Thymus (tissue), 14 donors: ENCODE results near the gene HECW1. TPM values are rescaled to one million over a fixed set of nuclear protein-coding genes. Genes with fewer than 3 reads are reported as not detected.
A peak's percentile ranks its signal among the peaks of the same experiment; 100 is the strongest.
"Not testable (repeated sequence)": the region's sequence is repeated elsewhere in the genome, so short reads cannot be mapped to it uniquely, and the experiment has no call there.

Experiments used
- DNase-seq, 9 donors: peaks; one replicate each; pipeline ENCODE4 v3.0.0-alpha.2; 2013; ENCODE audit warnings: low spot score in 9 of 9, low read depth in 6 of 9, missing footprints in 1 of 9
- H3K27ac ChIP-seq, 2 donors: one replicate each; pipeline ENCODE4 v1.5.1; 2013; ENCODE audit warnings: control low read depth in 1 of 2, low read depth in 1 of 2, low read length in 1 of 2, mild to moderate bottlenecking in 1 of 2, moderate library complexity in 1 of 2
- H3K27me3 ChIP-seq, 2 donors: one replicate each; pipeline ENCODE4 v1.5.1; 2013; ENCODE audit warnings: low read length in 1 of 2; ENCODE audit not compliant: control insufficient read depth in 2 of 2, insufficient read depth in 1 of 2
- H3K36me3 ChIP-seq, 2 donors: one replicate each; pipeline ENCODE4 v1.5.1; 2013; ENCODE audit warnings: low read length in 1 of 2, mild to moderate bottlenecking in 1 of 2, moderate library complexity in 1 of 2; ENCODE audit not compliant: control insufficient read depth in 2 of 2, insufficient read depth in 2 of 2
- H3K4me1 ChIP-seq, 2 donors: one replicate each; pipeline ENCODE4 v1.5.1; 2013; ENCODE audit warnings: low read length in 2 of 2; ENCODE audit not compliant: control insufficient read depth in 2 of 2, insufficient read depth in 2 of 2
- H3K4me3 ChIP-seq, 2 donors: one replicate each; pipeline ENCODE4 v1.5.1; 2013; ENCODE audit warnings: low read length in 2 of 2, control low read depth in 1 of 2, mild to moderate bottlenecking in 1 of 2
- H3K9me3 ChIP-seq, 2 donors: one replicate each; pipeline ENCODE4 v1.5.1; 2013; ENCODE audit warnings: low read length in 1 of 2, mild to moderate bottlenecking in 1 of 2; ENCODE audit not compliant: control insufficient read depth in 2 of 2, insufficient read depth in 1 of 2
- WGBS: extraction: QIAGEN DNeasy Blood & Tissue Kit; methylation state at CpG from one replicate; pipeline ENCODE4 v1.1.7; 2013; 5-methylcytosine and 5-hydroxymethylcytosine counted together
- long read RNA-seq, 10 donors: transcript quantifications; one replicate each; lab custom pipeline, GENCODE V29; 2026
- polyA plus RNA-seq: library from polyadenylated mRNA; stranded (reverse); fragments of 200-250 nt; gene quantifications from one replicate; pipeline ENCODE4 v1.2.3, GENCODE V29; 2013
- total RNA-seq: library from RNA; stranded (reverse); fragments of 120-200 nt; gene quantifications from one replicate; pipeline ENCODE4 v1.2.4, GENCODE V29; 2013
- donor health status: healthy.

Gene HECW1
- total RNA-seq (0.05 TPM), polyA plus RNA-seq (0.23 TPM)
- long read RNA-seq, donor 1: 0 reads
- long read RNA-seq, donor 2: 0 reads
- long read RNA-seq, donor 3: 0 reads
- long read RNA-seq, donor 4: 0 reads
- long read RNA-seq, donor 5, partial matches to known transcripts: 0 of 1 reads
- long read RNA-seq, donor 5, other reads (novel, unspliced or antisense): 0 of 1 reads
- long read RNA-seq, donor 6: 0 reads
- long read RNA-seq, donor 7: 0 reads
- long read RNA-seq, donor 8: 0 reads
- long read RNA-seq, donor 9: 0 reads
- long read RNA-seq, donor 10: 0 reads

GRCh38 chr7:43112459-43112940 is at the start of gene HECW1:
Gene HECW1, plus strand, starts transcription at chr7:43112647. Its CDS starts 131,259 bp downstream, at chr7:43243906.
- no peak for DNase-seq
- peaks cover 43 to 65% of the 10 kb centered on the region in 2 donors for H3K27me3 ChIP-seq
- no peaks in the 10 kb centered on the region for H3K9me3 ChIP-seq
- H3K4me3 ChIP-seq: peak within 1 kb of the TSS in 1 of 2 donors; percentile 8
- H3K4me1 ChIP-seq: no peaks in the 10 kb centered on the region
- no peaks in the 10 kb centered on the region for H3K36me3 ChIP-seq
- H3K27ac ChIP-seq: no peak within 1 kb of the TSS
- WGBS: 3% methylated on average over 46 of the region's 46 CpGs

- H3K27ac ChIP-seq: no peak overlapping the region
- H3K36me3 ChIP-seq: no peaks in the 10 kb centered on the region
- 67% methylated on average over 7 of the region's 7 CpGs for WGBS
- H3K9me3 ChIP-seq: no peaks in the 10 kb centered on the region
- H3K4me3 ChIP-seq: no peak overlapping the region
- no peaks in the 10 kb centered on the region for H3K4me1 ChIP-seq
- no peak for DNase-seq
- no peaks in the 10 kb centered on the region for H3K27me3 ChIP-seq
Measured at GRCh38 chr7:43071604-43072003, 40.8 kb upstream of the HECW1 start.

DNA sequence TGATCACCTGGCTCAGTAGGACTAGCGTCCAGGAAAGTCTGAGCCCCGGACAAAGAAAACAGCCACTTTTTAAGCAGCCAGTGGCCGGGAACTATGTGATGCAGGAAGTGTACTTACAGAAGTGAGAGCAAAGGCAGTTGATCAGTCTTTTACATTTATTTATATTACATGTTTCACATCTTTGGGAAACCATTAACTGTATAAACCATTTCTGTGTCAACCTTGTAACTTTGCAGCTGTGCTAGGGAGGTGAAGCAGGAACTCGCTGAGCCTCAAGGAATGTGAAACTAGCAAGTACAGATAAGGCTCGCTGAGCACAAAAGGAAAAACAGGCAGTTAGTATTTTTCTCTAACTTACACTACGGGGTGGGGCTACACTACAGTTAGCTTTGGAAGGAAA is 39.9 kb upstream of the HECW1 start:
- no peak for DNase-seq
- WGBS: 47% methylated on average over 6 of the region's 6 CpGs
- no peaks in the 10 kb centered on the region for H3K36me3 ChIP-seq
- no peak overlapping the region for H3K27ac ChIP-seq
- no peaks in the 10 kb centered on the region for H3K9me3 ChIP-seq
- H3K4me1 ChIP-seq: no peaks in the 10 kb centered on the region
- H3K4me3 ChIP-seq: no peak overlapping the region
- no peaks in the 10 kb centered on the region for H3K27me3 ChIP-seq

DNA sequence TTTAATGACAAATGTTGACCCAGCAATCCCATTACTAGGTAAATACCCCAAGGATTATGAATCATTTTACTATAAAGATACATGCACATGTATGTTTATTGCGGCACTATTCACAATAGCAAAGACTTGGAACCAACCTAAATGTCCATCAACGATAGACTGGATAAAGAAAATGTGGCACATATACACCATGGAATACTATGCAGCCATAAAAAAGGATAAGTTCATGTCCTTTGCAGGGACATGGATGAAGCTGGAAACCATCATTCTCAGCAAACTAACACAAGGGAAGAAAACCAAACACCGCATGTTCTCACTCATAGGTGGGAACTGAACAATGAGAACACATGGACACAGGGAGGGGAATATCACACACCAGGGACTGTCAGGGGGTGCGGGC is 38.6 kb upstream of the HECW1 start:
- WGBS: 95% methylated on average over 4 of the region's 4 CpGs
- not testable (repeated sequence) for H3K27ac ChIP-seq, H3K4me3 ChIP-seq, H3K4me1 ChIP-seq, H3K36me3 ChIP-seq, DNase-seq, H3K27me3 ChIP-seq, H3K9me3 ChIP-seq

DNA sequence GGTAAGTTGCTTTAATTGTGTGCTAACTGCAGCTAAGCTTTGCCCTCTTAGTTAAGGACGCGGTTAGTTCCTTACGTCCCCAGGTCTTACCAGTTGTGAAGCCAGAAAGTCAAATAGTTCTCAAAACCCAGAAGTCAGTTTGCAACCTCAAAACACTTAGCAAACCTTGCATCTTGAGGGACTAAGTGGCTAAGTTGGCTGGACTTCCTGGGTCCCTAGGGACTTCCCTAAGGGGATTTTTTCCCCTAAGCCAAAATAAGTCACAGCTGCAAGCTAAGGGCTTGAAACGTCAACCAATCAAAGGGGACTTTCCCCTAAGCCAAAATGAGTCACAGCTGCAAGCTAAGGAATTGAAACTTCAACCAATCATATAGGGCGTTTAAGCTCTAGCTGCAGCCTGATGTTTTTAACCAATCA is 36.2 kb upstream of the HECW1 start:
- H3K4me1 ChIP-seq: no peaks in the 10 kb centered on the region
- H3K27me3 ChIP-seq: no peaks in the 10 kb centered on the region
- H3K36me3 ChIP-seq: no peaks in the 10 kb centered on the region
- no peak overlapping the region for H3K27ac ChIP-seq
- H3K9me3 ChIP-seq: no peaks in the 10 kb centered on the region
- no peak overlapping the region for H3K4me3 ChIP-seq
- WGBS: 91% methylated on average over 5 of the region's 5 CpGs
- DNase-seq: peak in 1 of 9 donors; percentile 4

- Histone ChIP-seq H3K4me1 (no peaks in the 10 kb centered on the region), H3K27ac (no peak overlapping the region), H3K27me3 (no peaks in the 10 kb centered on the region), H3K36me3 (no peaks in the 10 kb centered on the region), H3K9me3 (no peaks in the 10 kb centered on the region), H3K4me3 (no peak overlapping the region)
- WGBS: 96% methylated on average over 14 of the region's 14 CpGs
- no peak for DNase-seq
Measured at GRCh38 chr7:43076606-43077005, 35.8 kb upstream of the HECW1 start.

- H3K4me1 ChIP-seq: no peaks in the 10 kb centered on the region
- no peaks in the 10 kb centered on the region for H3K9me3 ChIP-seq
- H3K27ac ChIP-seq: no peak overlapping the region
- no peak overlapping the region for H3K4me3 ChIP-seq
- 96% methylated on average over 9 of the region's 9 CpGs for WGBS
- no peak for DNase-seq
- H3K36me3 ChIP-seq: no peaks in the 10 kb centered on the region
- H3K27me3 ChIP-seq: no peaks in the 10 kb centered on the region
Measured at GRCh38 chr7:43077285-43077684, 35.2 kb upstream of the HECW1 start.

GRCh38 chr7:43077732-43078391 is 34.6 kb upstream of the HECW1 start:
- DNase-seq: no peak
- H3K27me3 ChIP-seq: no peaks in the 10 kb centered on the region
- 75% methylated on average over 7 of the region's 7 CpGs for WGBS
- no peaks in the 10 kb centered on the region for H3K9me3 ChIP-seq
- H3K27ac ChIP-seq: no peak overlapping the region
- H3K4me3 ChIP-seq: no peak overlapping the region
- H3K36me3 ChIP-seq: no peaks in the 10 kb centered on the region
- no peaks in the 10 kb centered on the region for H3K4me1 ChIP-seq

DNA sequence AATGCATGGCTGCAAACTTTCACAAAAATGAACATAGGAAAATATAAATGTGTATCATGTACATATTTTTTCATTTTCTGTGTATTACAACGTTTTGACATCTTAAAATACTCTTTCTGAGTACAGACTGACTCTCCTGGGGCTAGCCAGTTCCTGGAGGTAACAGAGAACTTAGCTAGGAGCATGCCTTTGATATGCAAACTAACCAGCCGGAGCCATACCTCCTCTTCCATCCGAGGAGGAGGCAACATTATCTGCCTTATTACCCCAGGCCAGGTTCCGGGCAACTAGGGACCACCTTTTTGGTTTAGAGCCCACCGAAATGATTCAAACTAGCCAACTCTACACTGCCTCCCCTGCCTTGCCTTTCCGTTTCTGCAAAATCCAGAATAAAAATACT is 33.7 kb upstream of the HECW1 start:
- H3K27ac ChIP-seq: no peak overlapping the region
- no peaks in the 10 kb centered on the region for H3K27me3 ChIP-seq
- no peak for DNase-seq
- WGBS: 78% methylated on average over 6 of the region's 6 CpGs
- H3K4me1 ChIP-seq: no peaks in the 10 kb centered on the region
- H3K9me3 ChIP-seq: no peaks in the 10 kb centered on the region
- H3K4me3 ChIP-seq: no peak overlapping the region
- H3K36me3 ChIP-seq: no peaks in the 10 kb centered on the region
